ENCODE measurements around the gene PCBP3. TPM values are rescaled to one million over a fixed set of nuclear protein-coding genes. Genes with fewer than 3 reads are reported as not detected.
"Not testable (repeated sequence)": the region's sequence is repeated elsewhere in the genome, so short reads cannot be mapped to it uniquely, and the experiment has no call there.

The PCBP3 gene
- total RNA-seq, 1 experiment from 2014 or later = 1.4 TPM

DNA sequence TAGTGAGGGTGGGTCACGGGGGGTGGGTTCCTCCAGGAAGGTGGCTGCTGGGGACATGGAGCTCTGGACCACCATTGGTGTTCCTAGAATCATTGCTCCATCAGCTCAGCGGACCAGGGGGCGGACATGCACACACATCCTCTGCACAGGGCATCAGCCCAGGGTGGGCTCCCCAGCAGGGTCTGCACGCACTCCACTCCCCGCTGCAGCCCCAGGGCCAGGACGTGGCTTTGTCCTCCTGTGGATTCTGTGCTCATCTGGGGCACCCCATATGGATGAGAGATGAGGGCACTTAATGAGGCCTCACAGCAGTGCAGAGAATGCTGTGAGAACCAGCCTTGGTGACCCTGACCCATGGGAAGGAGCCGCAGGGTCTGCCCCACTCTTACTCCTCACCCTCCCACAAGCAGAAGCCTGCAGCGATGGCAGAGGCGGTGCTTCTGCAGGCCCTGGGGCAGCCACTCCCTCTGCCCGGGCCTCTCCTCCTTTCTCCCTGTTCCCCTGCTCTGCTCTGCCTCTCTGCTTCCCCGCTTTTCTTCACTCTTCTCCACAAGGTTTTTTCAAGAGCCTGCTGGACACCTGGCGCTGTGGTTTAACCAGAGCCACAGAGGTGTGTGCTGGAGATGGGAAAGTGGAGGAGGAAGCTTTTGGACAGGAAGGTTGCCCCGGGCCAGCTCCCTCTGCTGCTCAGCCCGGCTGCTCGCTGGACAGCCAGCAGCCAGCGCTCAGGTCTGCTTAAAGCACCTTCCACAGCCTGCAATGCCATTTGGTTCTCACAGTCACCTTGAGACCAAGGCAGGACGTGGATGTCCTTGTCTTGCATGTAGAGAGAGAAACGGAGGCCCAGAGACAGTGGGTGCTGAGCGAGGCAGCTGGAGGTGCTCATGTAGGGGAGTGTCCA lies 26.3 kb upstream of the PCBP3 start:
- H3K27me3 Mint-ChIP-seq (ENCODE audit: unreplicated experiment) = peaks cover 86% of the 10 kb centered on the region
- no TSS peak for BruUV-seq (replicated peaks)
- no peaks in the 10 kb centered on the region for H3K36me3 Mint-ChIP-seq (ENCODE audit: insufficient read depth, unreplicated experiment)
- CTCF ChIA-PET = no interaction called here
- H3K4me3 Mint-ChIP-seq (ENCODE audit: low read depth, unreplicated experiment) = no peak overlapping the region
- TF ChIP-seq, protein P1, sequence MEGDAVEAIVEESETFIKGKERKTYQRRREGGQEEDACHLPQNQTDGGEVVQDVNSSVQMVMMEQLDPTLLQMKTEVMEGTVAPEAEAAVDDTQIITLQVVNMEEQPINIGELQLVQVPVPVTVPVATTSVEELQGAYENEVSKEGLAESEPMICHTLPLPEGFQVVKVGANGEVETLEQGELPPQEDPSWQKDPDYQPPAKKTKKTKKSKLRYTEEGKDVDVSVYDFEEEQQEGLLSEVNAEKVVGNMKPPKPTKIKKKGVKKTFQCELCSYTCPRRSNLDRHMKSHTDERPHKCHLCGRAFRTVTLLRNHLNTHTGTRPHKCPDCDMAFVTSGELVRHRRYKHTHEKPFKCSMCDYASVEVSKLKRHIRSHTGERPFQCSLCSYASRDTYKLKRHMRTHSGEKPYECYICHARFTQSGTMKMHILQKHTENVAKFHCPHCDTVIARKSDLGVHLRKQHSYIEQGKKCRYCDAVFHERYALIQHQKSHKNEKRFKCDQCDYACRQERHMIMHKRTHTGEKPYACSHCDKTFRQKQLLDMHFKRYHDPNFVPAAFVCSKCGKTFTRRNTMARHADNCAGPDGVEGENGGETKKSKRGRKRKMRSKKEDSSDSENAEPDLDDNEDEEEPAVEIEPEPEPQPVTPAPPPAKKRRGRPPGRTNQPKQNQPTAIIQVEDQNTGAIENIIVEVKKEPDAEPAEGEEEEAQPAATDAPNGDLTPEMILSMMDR (IDR thresholded peaks at IDR 0.05; ENCODE audit: unreplicated experiment) = no peak
- peaks cover 7% of the 10 kb centered on the region for H3K4me1 Mint-ChIP-seq (ENCODE audit: low read depth, unreplicated experiment)
- no peak for DNase-seq
- no peaks in the 10 kb centered on the region for H3K9me3 Mint-ChIP-seq (ENCODE audit: low read depth, unreplicated experiment)
- intact Hi-C loops (cut with micrococcal nuclease; ENCODE audit: unreplicated experiment) = no loop called here
- no peak overlapping the region for H3K27ac Mint-ChIP-seq (ENCODE audit: unreplicated experiment)

DNA sequence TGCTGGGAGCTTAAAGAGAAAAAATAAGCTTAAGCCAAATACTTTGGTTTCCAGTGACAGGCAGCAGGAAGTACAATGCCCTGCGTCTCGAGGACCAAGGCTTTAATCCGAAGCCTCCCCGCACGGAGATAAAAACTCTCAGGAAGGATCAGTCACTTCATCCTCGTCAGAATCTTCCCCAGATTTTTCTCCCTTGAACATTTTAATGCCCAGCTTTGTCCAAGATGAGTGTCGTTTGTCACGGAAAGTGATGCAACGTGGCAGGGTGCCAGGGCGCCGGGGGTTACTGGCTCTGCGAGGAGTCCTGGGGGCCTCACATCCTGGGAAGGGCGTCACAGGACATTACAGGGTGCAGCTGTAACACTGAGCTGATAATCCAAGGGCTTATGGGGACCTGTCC lies 25.2 kb upstream of the PCBP3 start:
- Mint-ChIP-seq H3K9me3 (ENCODE audit: low read depth, unreplicated experiment) (no peaks in the 10 kb centered on the region), H3K27me3 (ENCODE audit: unreplicated experiment) (peaks cover 86% of the 10 kb centered on the region), H3K27ac (ENCODE audit: unreplicated experiment) (no peak overlapping the region), H3K36me3 (ENCODE audit: insufficient read depth, unreplicated experiment) (no peaks in the 10 kb centered on the region), H3K4me1 (ENCODE audit: low read depth, unreplicated experiment) (peaks cover 7% of the 10 kb centered on the region), H3K4me3 (ENCODE audit: low read depth, unreplicated experiment) (no peak overlapping the region)
- DNase-seq = peak; percentile 21
- CTCF ChIA-PET = interaction anchor here (1.3 kb wide), 1 partner anchor 23 kb away, joined by 3 read pairs; no protein-coding TSS in a partner anchor
- BruUV-seq (replicated peaks) = no TSS peak
- intact Hi-C loops (cut with micrococcal nuclease; ENCODE audit: unreplicated experiment) = no loop called here
- TF ChIP-seq, protein P1 (IDR thresholded peaks at IDR 0.05; ENCODE audit: unreplicated experiment) = no peak

DNA sequence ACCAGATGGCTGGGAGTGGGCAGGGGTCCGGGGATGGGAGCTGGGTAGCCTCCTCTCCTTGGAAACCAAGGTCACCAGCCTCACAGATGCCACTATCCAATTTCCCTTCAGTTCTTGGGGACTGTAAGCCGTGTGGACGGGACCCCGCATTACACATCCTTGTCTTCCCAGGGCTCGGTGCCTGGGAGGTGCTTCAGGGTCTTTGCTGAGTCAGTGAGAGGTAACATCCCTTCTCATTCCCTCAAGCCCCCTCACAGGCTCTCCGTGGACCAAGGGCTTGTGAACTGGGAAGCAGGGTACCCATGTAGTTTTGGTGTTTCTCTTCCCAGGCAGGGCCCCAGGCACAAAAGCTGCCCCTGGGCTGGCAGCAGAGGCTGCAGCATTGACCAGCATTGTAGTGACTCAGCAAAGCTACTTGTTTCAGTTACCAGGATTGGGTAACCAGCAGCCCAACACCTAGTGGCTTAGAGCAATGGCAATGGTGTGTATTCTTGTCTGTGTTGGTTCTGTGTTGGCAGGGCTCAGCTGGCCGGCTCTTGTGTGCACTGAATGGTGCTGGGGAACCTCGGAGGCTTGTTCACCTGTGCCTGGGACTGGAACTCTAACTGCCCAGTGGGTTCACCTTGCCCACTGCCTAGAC lies 24.6 kb upstream of the PCBP3 start:
- intact Hi-C loops (cut with micrococcal nuclease; ENCODE audit: unreplicated experiment) = no loop called here
- DNase-seq = no peak
- CTCF ChIA-PET = interaction anchor here (1.3 kb wide), 1 partner anchor 24 kb away, joined by 3 read pairs; no protein-coding TSS in a partner anchor
- Mint-ChIP-seq H3K9me3 (ENCODE audit: low read depth, unreplicated experiment) (no peaks in the 10 kb centered on the region), H3K36me3 (ENCODE audit: insufficient read depth, unreplicated experiment) (no peaks in the 10 kb centered on the region), H3K27ac (ENCODE audit: unreplicated experiment) (no peak overlapping the region), H3K4me1 (ENCODE audit: low read depth, unreplicated experiment) (peaks cover 7% of the 10 kb centered on the region), H3K27me3 (ENCODE audit: unreplicated experiment) (peaks cover 85% of the 10 kb centered on the region), H3K4me3 (ENCODE audit: low read depth, unreplicated experiment) (no peak overlapping the region)
- no TSS peak for BruUV-seq (replicated peaks)
- TF ChIP-seq, protein P1 (IDR thresholded peaks at IDR 0.05; ENCODE audit: unreplicated experiment) = no peak

DNA sequence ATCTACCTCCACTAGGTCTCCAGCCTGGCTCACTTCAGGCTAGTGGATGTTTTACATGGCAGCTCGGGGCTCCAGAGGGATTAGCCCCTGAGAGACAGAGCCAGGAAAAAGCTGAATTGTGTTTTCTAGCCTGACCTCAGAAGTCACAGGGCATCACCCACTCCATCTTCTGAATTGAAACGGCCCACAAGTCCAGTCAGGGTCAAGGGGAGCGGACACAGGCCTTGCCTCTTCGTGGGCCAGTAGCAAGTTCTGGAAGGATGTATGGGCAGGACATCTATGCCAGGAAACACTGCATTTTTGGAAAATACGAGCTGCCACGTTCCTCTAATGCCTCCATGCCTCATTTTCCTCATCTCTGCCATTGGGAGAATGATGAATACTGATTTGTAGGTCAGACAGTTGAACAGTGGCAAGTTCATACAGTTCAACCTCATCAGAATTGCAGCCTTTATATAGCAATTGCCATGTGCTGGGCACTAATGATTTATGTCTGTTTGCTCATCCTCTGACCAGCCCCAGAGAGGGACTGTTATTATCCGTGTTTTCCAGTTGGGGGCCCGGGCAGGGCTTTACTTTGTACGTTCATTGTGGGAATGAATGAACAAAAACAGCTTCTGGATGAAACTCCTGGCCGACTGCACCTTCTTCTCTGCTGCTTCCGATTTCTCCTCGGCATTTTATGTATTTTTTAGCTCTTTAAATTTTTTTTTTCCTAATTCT lies 23.2 kb upstream of the PCBP3 start:
- CTCF ChIA-PET = no interaction called here
- TF ChIP-seq, protein P1 (IDR thresholded peaks at IDR 0.05; ENCODE audit: unreplicated experiment) = no peak

DNA sequence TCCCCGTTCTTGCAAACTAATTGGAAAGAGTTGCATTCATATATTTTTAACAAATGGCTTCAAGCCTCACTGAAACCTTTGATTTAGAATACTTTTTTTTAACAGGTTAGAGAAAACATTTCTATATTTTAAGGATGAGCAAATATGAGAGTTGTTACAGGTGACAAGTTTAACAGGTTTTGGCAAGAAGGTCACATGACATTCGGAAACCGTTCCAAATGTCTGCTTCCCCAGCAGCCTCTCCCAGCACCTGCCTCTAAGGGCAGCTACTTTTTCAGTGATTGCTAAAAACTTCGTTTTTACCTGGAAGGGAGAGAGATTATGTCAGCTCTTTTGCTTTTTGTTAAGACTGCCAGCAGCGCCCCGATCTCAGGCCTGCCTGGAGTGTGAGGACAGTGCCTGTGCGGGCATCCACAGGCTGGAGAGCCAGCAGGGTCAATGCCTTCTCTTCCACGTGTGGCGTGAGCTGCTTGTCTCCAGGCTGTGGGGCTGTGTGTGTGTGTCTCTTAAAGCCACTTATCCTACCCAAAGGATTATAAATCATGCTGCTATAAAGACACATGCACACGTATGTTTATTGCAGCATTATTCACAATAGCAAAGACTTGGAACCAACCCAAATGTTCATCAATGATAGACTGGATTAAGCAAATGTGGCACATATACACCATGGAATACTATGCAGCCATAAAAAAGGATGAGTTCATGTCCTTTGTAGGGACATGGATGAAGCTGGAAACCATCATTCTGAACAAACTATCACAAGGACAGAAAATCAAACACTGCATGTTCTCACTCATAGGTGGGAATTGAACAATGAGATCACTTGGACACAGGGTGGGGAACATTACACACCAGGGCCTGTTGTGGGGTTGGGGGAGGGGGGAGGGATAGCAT lies 21.8 kb upstream of the PCBP3 start:
- H3K9me3 Mint-ChIP-seq (ENCODE audit: low read depth, unreplicated experiment); BruUV-seq (replicated peaks); H3K27ac Mint-ChIP-seq (ENCODE audit: unreplicated experiment); CTCF ChIA-PET; H3K4me1 Mint-ChIP-seq (ENCODE audit: low read depth, unreplicated experiment); H3K4me3 Mint-ChIP-seq (ENCODE audit: low read depth, unreplicated experiment); H3K36me3 Mint-ChIP-seq (ENCODE audit: insufficient read depth, unreplicated experiment); intact Hi-C loops (cut with micrococcal nuclease; ENCODE audit: unreplicated experiment); DNase-seq: not testable (repeated sequence)
- peaks cover 81% of the 10 kb centered on the region for H3K27me3 Mint-ChIP-seq (ENCODE audit: unreplicated experiment)

More for the DNA sequence above, 23.2 kb upstream of the PCBP3 start:
- no peak for DNase-seq
- no peaks in the 10 kb centered on the region for H3K36me3 Mint-ChIP-seq (ENCODE audit: insufficient read depth, unreplicated experiment)
- H3K27ac Mint-ChIP-seq (ENCODE audit: unreplicated experiment) = no peak overlapping the region
- peaks cover 86% of the 10 kb centered on the region for H3K27me3 Mint-ChIP-seq (ENCODE audit: unreplicated experiment)
- no peak overlapping the region for H3K4me3 Mint-ChIP-seq (ENCODE audit: low read depth, unreplicated experiment)
- BruUV-seq (replicated peaks) = no TSS peak
- intact Hi-C loops (cut with micrococcal nuclease; ENCODE audit: unreplicated experiment) = no loop called here
- H3K4me1 Mint-ChIP-seq (ENCODE audit: low read depth, unreplicated experiment) = peaks cover 7% of the 10 kb centered on the region
- H3K9me3 Mint-ChIP-seq (ENCODE audit: low read depth, unreplicated experiment) = no peaks in the 10 kb centered on the region
